ENCODE data around the gene ZNF646.

Gene ZNF646

GRCh38 chr16:31073970-31074813 is at the start of gene ZNF646, which contains the start of gene ZNF668:
Gene ZNF646, plus strand, starts transcription at chr16:31074422. Its CDS starts 1,903 bp downstream, at chr16:31076325.
Gene ZNF668, minus strand, starts transcription at chr16:31074240. Its CDS starts 9,781 bp downstream, at chr16:31064459.
- Mint-ChIP-seq H3K9me3 (no peaks in the 10 kb centered on the region), H3K27me3 (no peaks in the 10 kb centered on the region), H3K4me3 (peak within 1 kb of the TSS; percentile 87), H3K36me3 (ENCODE audit: insufficient read depth) (peaks cover 24% of the 10 kb centered on the region), H3K27ac (ENCODE audit: low read depth) (peak within 1 kb of the TSS; percentile 94), H3K4me1 (peaks cover 40% of the 10 kb centered on the region)
- DNase-seq (ENCODE audit: low spot score in 2 of 2) (peak; percentile 92 to 97), ATAC-seq (replicated peaks; ENCODE audit: extremely low read depth, poor library complexity, severe bottlenecking) (peak; percentile 87)

DNA sequence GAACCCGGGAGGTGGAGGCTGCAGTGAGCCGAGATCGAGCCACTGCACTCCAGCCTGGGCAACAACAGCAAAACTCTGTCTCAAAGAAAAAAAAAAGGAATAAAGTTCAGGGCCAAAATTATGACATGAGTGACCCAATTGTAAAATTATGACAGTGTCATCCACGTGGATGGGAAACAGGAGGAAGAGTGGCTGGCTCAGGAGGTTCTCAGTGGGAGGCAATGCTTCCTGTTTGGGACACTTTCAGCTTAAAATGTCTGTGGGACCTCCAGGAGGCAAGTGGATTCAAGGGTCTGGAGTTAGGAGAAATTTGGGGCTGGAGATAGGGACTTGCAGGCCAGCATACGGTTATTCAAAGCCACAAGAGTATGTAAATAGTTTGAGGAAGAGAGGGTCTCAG is 48.9 kb upstream of the ZNF646 start:
- Mint-ChIP-seq H3K27ac (ENCODE audit: low read depth) (no peak overlapping the region), H3K9me3 (no peaks in the 10 kb centered on the region), H3K4me3 (no peak overlapping the region), H3K4me1 (no peaks in the 10 kb centered on the region), H3K36me3 (ENCODE audit: insufficient read depth) (no peaks in the 10 kb centered on the region), H3K27me3 (no peaks in the 10 kb centered on the region)
- DNase-seq (ENCODE audit: low spot score in 2 of 2) (no peak), ATAC-seq (replicated peaks; ENCODE audit: extremely low read depth, poor library complexity, severe bottlenecking) (no peak)

DNA sequence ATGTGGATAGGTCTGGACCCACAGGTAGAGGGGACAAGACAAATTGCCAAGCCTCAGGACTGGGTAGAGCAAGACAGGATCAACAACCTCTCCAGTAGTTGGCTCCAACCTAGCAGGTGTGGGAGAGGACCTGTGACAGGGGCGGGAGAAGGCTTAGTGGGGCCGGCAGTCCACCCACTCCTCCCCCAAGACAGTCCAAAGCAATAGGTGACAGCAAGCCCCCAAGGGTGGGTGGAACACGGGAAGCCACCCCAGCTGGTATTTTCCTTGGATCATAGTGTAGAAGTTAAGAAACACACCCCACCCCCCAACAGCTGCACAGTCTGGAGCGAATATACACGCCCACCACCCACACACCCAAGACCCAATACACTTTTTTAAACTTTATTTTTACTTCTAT is 45.0 kb upstream of the ZNF646 start:
- DNase-seq (ENCODE audit: low spot score in 2 of 2), result no peak
- peaks cover 16% of the 10 kb centered on the region for H3K36me3 Mint-ChIP-seq (ENCODE audit: insufficient read depth)
- H3K27ac Mint-ChIP-seq (ENCODE audit: low read depth), result no peak overlapping the region
- peaks cover 10% of the 10 kb centered on the region for H3K4me1 Mint-ChIP-seq
- ATAC-seq (replicated peaks; ENCODE audit: extremely low read depth, poor library complexity, severe bottlenecking), result no peak
- H3K4me3 Mint-ChIP-seq, result no peak overlapping the region
- no peaks in the 10 kb centered on the region for H3K9me3 Mint-ChIP-seq
- no peaks in the 10 kb centered on the region for H3K27me3 Mint-ChIP-seq

DNA sequence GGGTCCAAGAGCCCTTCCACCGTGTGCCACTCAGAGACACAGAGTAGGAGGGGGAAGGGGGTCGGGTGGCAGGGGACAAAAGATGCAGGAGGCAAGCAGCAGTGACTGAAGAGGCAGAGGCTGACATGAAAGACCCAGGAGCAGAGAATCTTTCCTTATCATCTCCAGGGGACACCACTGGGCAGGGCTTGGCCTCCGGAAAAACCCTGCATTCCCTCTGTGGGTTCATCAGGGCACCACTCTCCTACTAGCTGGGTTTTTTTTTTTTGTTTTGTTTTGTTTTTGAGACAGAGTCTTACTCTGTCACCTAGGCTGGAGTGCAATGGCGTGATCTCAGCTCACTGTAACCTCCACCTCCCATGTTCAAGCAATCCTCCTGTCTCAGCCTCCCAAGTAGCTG is 42.9 kb upstream of the ZNF646 start:
- Mint-ChIP-seq H3K27me3 (no peaks in the 10 kb centered on the region), H3K4me3 (no peak overlapping the region), H3K36me3 (ENCODE audit: insufficient read depth) (peaks cover 23% of the 10 kb centered on the region), H3K9me3 (no peaks in the 10 kb centered on the region), H3K4me1 (peaks cover 20% of the 10 kb centered on the region), H3K27ac (ENCODE audit: low read depth) (no peak overlapping the region)
- ATAC-seq (replicated peaks; ENCODE audit: extremely low read depth, poor library complexity, severe bottlenecking) (no peak), DNase-seq (ENCODE audit: low spot score in 2 of 2) (no peak)

DNA sequence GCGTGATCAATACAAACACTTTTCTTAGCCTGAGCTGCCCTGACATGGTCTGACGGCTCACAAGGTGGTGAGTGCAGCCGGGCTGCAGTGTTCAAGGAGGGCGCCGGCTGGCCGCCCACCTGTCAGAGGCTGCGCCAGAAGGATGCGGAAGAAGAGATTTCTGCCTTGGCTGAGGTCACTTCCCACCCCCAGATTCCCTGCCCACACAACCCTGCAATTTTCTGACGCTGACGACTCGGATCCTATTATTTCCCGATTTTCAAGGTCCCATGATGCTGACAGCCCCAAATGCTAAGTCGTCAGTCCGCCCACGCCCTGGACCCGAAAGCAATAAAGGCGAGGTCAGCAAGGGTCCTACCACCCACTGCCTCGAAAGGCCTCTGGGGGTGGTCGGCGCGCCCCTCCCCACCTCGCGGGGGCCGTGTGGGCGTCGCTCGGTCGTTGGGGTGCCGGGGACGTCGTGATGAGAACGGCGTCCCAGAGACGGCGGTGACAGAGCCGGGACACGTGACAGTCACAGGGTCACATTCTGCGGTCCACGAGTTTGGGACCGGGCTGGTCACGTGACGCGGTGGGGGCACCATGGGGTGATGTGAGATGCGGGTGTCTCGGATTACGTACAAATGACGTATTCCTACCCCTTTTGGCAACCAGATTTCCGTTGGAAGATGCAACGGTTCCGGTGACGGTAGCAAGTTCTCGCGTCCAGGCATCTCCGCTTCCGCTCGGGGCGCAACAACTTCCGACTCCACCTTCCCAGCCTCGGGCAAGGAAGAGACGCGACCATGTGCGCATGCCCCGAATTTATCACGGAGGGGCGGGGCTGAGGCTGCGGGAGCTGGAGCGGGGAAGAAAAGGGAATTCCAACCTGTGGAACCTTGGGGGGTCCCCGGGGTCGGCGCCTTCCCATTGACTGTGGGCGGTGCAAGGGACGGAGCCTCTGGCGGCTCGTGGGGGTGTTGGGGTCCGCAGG is 41.2 kb upstream of the ZNF646 start, which contains the start of gene STX4:
TSS of gene STX4 (plus strand) at position 823 of the 973 bp plus-strand sequence. CDS start 248 bp downstream, outside the sequence.
- H3K36me3 Mint-ChIP-seq (ENCODE audit: insufficient read depth), result peaks cover 26% of the 10 kb centered on the region
- DNase-seq (ENCODE audit: low spot score in 2 of 2) (peak; percentile 96 to 98), ATAC-seq (replicated peaks; ENCODE audit: extremely low read depth, poor library complexity, severe bottlenecking) (peak; percentile 88)
- H3K9me3 Mint-ChIP-seq, result no peaks in the 10 kb centered on the region
- peak within 1 kb of the TSS; percentile 92 for H3K27ac Mint-ChIP-seq (ENCODE audit: low read depth)
- peaks cover 26% of the 10 kb centered on the region for H3K4me1 Mint-ChIP-seq
- peak within 1 kb of the TSS; percentile 98 for H3K4me3 Mint-ChIP-seq
- no peaks in the 10 kb centered on the region for H3K27me3 Mint-ChIP-seq

DNA sequence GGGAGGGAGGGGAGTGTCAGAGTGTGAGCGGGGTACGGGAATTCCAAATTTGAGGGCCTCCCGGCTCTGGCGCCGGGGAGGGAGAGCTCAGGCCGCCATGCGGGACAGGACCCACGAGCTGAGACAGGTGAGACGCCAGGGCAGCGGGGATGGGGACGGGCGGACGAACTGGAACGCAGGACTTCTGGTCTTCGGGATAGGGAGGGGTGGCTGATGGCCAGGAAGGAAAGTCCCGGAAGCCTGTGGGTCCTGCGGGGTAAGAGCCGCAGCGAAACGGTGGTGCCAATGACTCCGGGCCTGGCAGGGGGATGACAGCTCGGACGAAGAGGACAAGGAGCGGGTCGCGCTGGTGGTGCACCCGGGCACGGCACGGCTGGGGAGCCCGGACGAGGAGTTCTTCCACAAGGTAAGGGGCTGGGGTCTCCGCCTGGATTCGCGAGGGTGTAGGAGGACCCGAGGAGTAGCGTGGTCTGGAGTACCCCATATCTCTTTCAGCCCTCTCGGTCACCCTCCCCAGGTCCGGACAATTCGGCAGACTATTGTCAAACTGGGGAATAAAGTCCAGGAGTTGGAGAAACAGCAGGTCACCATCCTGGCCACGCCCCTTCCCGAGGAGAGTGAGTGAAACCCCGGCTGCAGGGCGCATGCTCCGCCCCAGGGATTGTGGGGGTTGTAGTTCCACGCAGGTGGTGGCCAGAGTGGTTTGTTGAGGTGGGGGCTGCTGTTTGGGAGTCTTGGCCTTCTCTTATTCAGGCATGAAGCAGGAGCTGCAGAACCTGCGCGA is 40.3 kb upstream of the ZNF646 start:
- DNase-seq (ENCODE audit: low spot score in 2 of 2) (peak; percentile 76 to 80), ATAC-seq (replicated peaks; ENCODE audit: extremely low read depth, poor library complexity, severe bottlenecking) (peak; percentile 15)
- Mint-ChIP-seq H3K27me3 (no peaks in the 10 kb centered on the region), H3K27ac (ENCODE audit: low read depth) (peak overlapping the region; percentile 92), H3K9me3 (no peaks in the 10 kb centered on the region), H3K4me3 (peak overlapping the region; percentile 98), H3K36me3 (ENCODE audit: insufficient read depth) (peaks cover 26% of the 10 kb centered on the region), H3K4me1 (peaks cover 26% of the 10 kb centered on the region)

GRCh38 chr16:31036691-31037090 is 37.5 kb upstream of the ZNF646 start:
- Mint-ChIP-seq H3K27me3 (no peaks in the 10 kb centered on the region), H3K4me1 (peaks cover 26% of the 10 kb centered on the region), H3K4me3 (no peak overlapping the region), H3K36me3 (ENCODE audit: insufficient read depth) (peaks cover 42% of the 10 kb centered on the region), H3K27ac (ENCODE audit: low read depth) (no peak overlapping the region), H3K9me3 (no peaks in the 10 kb centered on the region)
- ATAC-seq (replicated peaks; ENCODE audit: extremely low read depth, poor library complexity, severe bottlenecking), result no peak
- DNase-seq (ENCODE audit: low spot score in 2 of 2), result no peak

DNA sequence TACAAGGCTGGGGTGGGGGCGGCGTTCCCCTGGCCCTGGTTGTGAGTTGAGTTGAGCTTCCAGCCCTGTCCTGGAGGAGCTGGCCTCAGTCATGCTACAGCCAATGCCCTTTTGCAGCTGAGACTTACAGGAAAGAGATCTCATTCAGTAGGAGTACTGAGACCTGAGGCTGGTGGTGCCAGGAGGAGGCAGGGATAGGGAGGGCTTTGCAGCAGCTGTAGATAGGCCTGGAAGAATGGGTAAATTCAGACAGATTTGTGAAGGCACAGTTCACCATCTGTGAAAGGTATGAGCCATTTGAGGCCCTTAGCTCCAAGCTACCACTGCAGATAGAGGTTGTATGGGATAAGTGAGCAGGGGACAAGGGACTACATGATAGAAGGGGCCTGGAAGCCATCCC is 35.2 kb upstream of the ZNF646 start:
- Mint-ChIP-seq H3K4me3 (no peak overlapping the region), H3K9me3 (no peaks in the 10 kb centered on the region), H3K36me3 (ENCODE audit: insufficient read depth) (peaks cover 32% of the 10 kb centered on the region), H3K4me1 (peaks cover 19% of the 10 kb centered on the region), H3K27me3 (no peaks in the 10 kb centered on the region), H3K27ac (ENCODE audit: low read depth) (no peak overlapping the region)
- DNase-seq (ENCODE audit: low spot score in 2 of 2) (no peak), ATAC-seq (replicated peaks; ENCODE audit: extremely low read depth, poor library complexity, severe bottlenecking) (no peak)

DNA sequence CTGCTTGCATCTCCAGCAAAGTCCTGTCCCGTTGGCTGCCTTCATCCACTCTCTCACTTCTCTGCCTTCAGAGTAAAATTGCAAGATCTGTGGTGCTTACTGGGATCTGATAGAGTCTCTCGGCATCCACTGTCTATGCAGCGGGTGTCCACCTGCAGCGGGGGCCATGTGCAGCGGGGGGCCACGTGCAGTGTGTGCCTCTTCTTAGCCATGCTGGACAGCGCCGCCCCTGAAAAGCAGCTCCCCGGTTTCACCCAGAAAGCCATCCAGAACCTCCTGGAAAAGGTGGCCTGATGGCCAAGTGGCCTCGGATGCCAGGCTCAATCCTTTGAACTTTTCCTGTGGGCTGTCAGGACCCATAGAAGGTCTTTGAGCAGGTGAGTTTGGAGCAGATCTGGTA is 31.4 kb upstream of the ZNF646 start:
- H3K27ac Mint-ChIP-seq (ENCODE audit: low read depth), result no peak overlapping the region
- H3K9me3 Mint-ChIP-seq, result no peaks in the 10 kb centered on the region
- peaks cover 20% of the 10 kb centered on the region for H3K36me3 Mint-ChIP-seq (ENCODE audit: insufficient read depth)
- no peak for ATAC-seq (replicated peaks; ENCODE audit: extremely low read depth, poor library complexity, severe bottlenecking)
- H3K4me1 Mint-ChIP-seq, result no peaks in the 10 kb centered on the region
- H3K27me3 Mint-ChIP-seq, result no peaks in the 10 kb centered on the region
- no peak for DNase-seq (ENCODE audit: low spot score in 2 of 2)
- no peak overlapping the region for H3K4me3 Mint-ChIP-seq

DNA sequence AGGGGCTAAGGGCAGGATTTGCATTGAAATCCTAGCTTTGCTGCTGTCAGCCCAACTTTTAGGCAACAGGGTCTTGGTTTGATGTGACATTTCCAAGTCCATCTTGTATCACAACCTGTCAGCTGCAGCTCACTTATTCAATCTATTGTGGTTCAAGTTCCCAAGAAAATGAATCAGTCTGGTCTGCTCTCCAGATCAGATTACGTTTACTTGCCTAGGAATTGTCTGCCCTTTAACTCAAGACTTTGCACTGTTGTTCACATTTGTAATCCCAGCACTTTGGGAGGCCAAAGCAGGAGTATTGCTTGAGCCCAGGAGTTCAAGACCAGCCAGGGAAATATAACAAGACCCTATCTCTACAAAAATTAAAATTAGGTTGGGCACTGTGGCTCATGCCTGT is 30.9 kb upstream of the ZNF646 start:
- H3K36me3 Mint-ChIP-seq (ENCODE audit: insufficient read depth), result peaks cover 21% of the 10 kb centered on the region
- no peaks in the 10 kb centered on the region for H3K9me3 Mint-ChIP-seq
- ATAC-seq (replicated peaks; ENCODE audit: extremely low read depth, poor library complexity, severe bottlenecking), result no peak
- no peak overlapping the region for H3K27ac Mint-ChIP-seq (ENCODE audit: low read depth)
- H3K27me3 Mint-ChIP-seq, result no peaks in the 10 kb centered on the region
- no peak for DNase-seq (ENCODE audit: low spot score in 2 of 2)
- no peak overlapping the region for H3K4me3 Mint-ChIP-seq
- no peaks in the 10 kb centered on the region for H3K4me1 Mint-ChIP-seq

GRCh38 chr16:31043898-31044481 is 30.2 kb upstream of the ZNF646 start:
- H3K4me1 Mint-ChIP-seq, result no peaks in the 10 kb centered on the region

More at GRCh38 chr16:31043898-31044481, 30.2 kb upstream of the ZNF646 start:
- Mint-ChIP-seq H3K27me3 (no peaks in the 10 kb centered on the region), H3K36me3 (ENCODE audit: insufficient read depth) (peaks cover 21% of the 10 kb centered on the region), H3K4me3 (no peak overlapping the region), H3K9me3 (no peaks in the 10 kb centered on the region), H3K27ac (ENCODE audit: low read depth) (no peak overlapping the region)
- ATAC-seq (replicated peaks; ENCODE audit: extremely low read depth, poor library complexity, severe bottlenecking) (no peak), DNase-seq (ENCODE audit: low spot score in 2 of 2) (no peak)
